K562 (cell line): ENCODE measurements around the gene GP1BB. TPM values are rescaled to one million over a fixed set of nuclear protein-coding genes. Genes with fewer than 3 reads are reported as not detected.

Experiments used
- ATF1 ChIP-seq, 2 experiments: fragments of 450-650 bp in 1 of 2; IDR thresholded peaks; 2 replicates each; pipeline ENCODE4 v1.6.1; 2016; ENCODE audit warnings: missing compliant biosample characterization in 1 of 2, missing genetic modification characterization in 1 of 2
- BRCA1 ChIP-seq, 2 experiments: fragments of 450-650 bp in 1 of 2; sonication (generic) in 1 of 2; formaldehyde crosslinking in 1 of 2; IDR thresholded peaks; 2 replicates each; pipeline versions ENCODE4 v1.5.0 to v1.6.1; 2017 to 2020; ENCODE audit warnings: mild to moderate bottlenecking in 1 of 2, missing genetic modification reagents in 1 of 2
- CEBPZ ChIP-seq: fragments of 150-350 bp; IDR thresholded peaks from 2 replicates; pipeline ENCODE4 v1.6.1; 2014; ENCODE audit warnings: low read depth, mild to moderate bottlenecking, low read length, borderline replicate concordance
- EP300 ChIP-seq: IDR thresholded peaks from 2 replicates; pipeline ENCODE4 v1.6.1; 2012; ENCODE audit warnings: low read length, improper control_type of control experiment
- GTF2E2 ChIP-seq: fragments of 200-800 bp; sonication (Bioruptor generic); IDR thresholded peaks from 2 replicates; pipeline ENCODE4 v1.6.1; 2016; ENCODE audit warnings: missing genetic modification characterization, missing compliant biosample characterization
- MAFK ChIP-seq: IDR thresholded peaks from 2 replicates; pipeline ENCODE4 v1.6.1; 2011; ENCODE audit warnings: low read length, improper control_type of control experiment
- NEUROD1 ChIP-seq: fragments of 150-350 bp; IDR thresholded peaks from 2 replicates; pipeline ENCODE4 v1.6.1; 2014; ENCODE audit warnings: borderline replicate concordance, low read length, low read depth; ENCODE audit not compliant: partially characterized antibody
- NFE2L1 ChIP-seq: fragments of 450-650 bp; IDR thresholded peaks from 2 replicates; pipeline ENCODE4 v1.6.1; 2016; ENCODE audit warnings: missing genetic modification characterization, low read depth, mild to moderate bottlenecking, missing compliant biosample characterization, moderate library complexity, borderline replicate concordance
- SIX5 ChIP-seq, 2 experiments: IDR thresholded peaks; 2 replicates each; pipeline ENCODE4 v1.6.1; 2011; ENCODE audit warnings: low read length in 2 of 2, borderline replicate concordance in 1 of 2, low read depth in 1 of 2, mild to moderate bottlenecking in 1 of 2, moderate library complexity in 1 of 2; ENCODE audit not compliant: insufficient read depth in 1 of 2
- SMAD1 ChIP-seq: fragments of 150-350 bp; IDR thresholded peaks from 2 replicates; pipeline ENCODE4 v1.6.1; 2014; ENCODE audit warnings: low read length, low read depth; ENCODE audit not compliant: partially characterized antibody
- SMARCA4 ChIP-seq: fragments of 450-650 bp; IDR thresholded peaks from 2 replicates; pipeline ENCODE4 v1.6.1; 2016
- SMARCE1 ChIP-seq: fragments of 450-650 bp; IDR thresholded peaks from 2 replicates; pipeline ENCODE4 v1.7.1; 2016; ENCODE audit warnings: mild to moderate bottlenecking
- SRSF7 ChIP-seq: fragments of 200-400 bp; formaldehyde crosslinking; optimal IDR thresholded peaks from 2 replicates; pipeline ENCODE3; 2017; ENCODE audit warnings: mild to moderate bottlenecking, low read depth, low read length
- TSHZ1 ChIP-seq: fragments of 250-450 bp; sonication (Bioruptor Pico); IDR thresholded peaks from 2 replicates; pipeline ENCODE4 v1.4.0; 2020; ENCODE audit warnings: mild to moderate bottlenecking, moderate library complexity
- UBTF ChIP-seq, 2 experiments: IDR thresholded peaks; 2 replicates each; pipeline ENCODE4 v1.6.1; 2012; ENCODE audit warnings: improper control_type of control experiment in 2 of 2, low read depth in 2 of 2, low read length in 2 of 2, borderline replicate concordance in 1 of 2
- ZNF449 ChIP-seq: fragments of 250-450 bp; sonication (Bioruptor Pico); IDR thresholded peaks from 2 replicates; pipeline ENCODE4 v1.8.0; 2022; ENCODE audit warnings: moderate library complexity, mild to moderate bottlenecking, inconsistent platforms
- polyA plus RNA-seq, 8 experiments: library from polyadenylated mRNA; depleted of rRNA in 4 of 8; stranded (reverse) in 5 of 8; unstranded in 3 of 8; fragments of >200 nt; fragmentation: Nextera tagmentation in 2 of 8; fragmentation: Illumina TruSeq in 1 of 8; extraction: Ambion mirVana in 2 of 8; extraction: Trizol in 1 of 8; gene quantifications; 2 replicates each; pipeline versions ENCODE4 v1.2.1 to v1.2.3, GENCODE V29; 2011 to 2014; ENCODE audit warnings: inconsistent platforms in 1 of 8, missing spikeins in 1 of 8
- total RNA-seq, 7 experiments: library from RNA; depleted of rRNA in 6 of 7; stranded (reverse); fragments of >200 nt in 6 of 7; fragmentation: Illumina TruSeq in 2 of 7; extraction: Trizol in 2 of 7; gene quantifications; 2 replicates each; pipeline versions ENCODE4 v1.2.1 to v1.2.3, GENCODE V29; 2011 to 2021; ENCODE audit warnings: low replicate concordance in 1 of 7

GP1BB gene
- total and polyA plus RNA-seq, 9 of the 15 experiments (the other 6 are each of a cell fraction or from before 2014, with no cell fraction given) = 0.69 to 162 (median 2.8) TPM

GRCh38 chr22:19679522-19680101, 43.7 kb upstream of the GP1BB start (continued):
- TF ChIP-seq GTF2E2 = no peak
- TF ChIP-seq ZNF449 (CRISPR knock-in tag) = no peak
- TF ChIP-seq ATF1 (CRISPR knock-in tag; IDR thresholded peaks at IDR 0.05) = no peak
- TF ChIP-seq ATF1 (tag; IDR thresholded peaks at IDR 0.05) = peak; percentile 64
- TF ChIP-seq SMAD1 = no peak
- TF ChIP-seq NFE2L1 (tag) = no peak
- no peak for TF ChIP-seq BRCA1 (IDR thresholded peaks at IDR 0.05)
- no peak for TF ChIP-seq BRCA1 (CRISPR knock-in tag; IDR thresholded peaks at IDR 0.05)
- no peak for TF ChIP-seq CEBPZ
- TF ChIP-seq SMARCA4 = peak; percentile 31; the same call in 1 of the 2 replicates
- TF ChIP-seq SMARCE1 = no peak
- TF ChIP-seq UBTF (IDR thresholded peaks at IDR 0.05; ENCODE audit: borderline replicate concordance in 1 of 2, low read depth in 2 of 2, low read length in 2 of 2) = 0 out of 4 replicates have a peak, but pooled peaks have one; percentile 63 to 68
- TF ChIP-seq SIX5 (IDR thresholded peaks at IDR 0.05; ENCODE audit: borderline replicate concordance in 1 of 2, insufficient read depth in 1 of 2, low read depth in 1 of 2, low read length in 2 of 2) = 0 out of 4 replicates have a peak, but pooled peaks of 1 of the 2 experiments have one; percentile 3
- TF ChIP-seq SRSF7 = no peak
- peak; percentile 51; the same call in 1 of the 2 replicates for TF ChIP-seq EP300
- TF ChIP-seq TSHZ1 (CRISPR knock-in tag) = 0 out of 2 replicates have a peak, but pooled peaks have one; percentile 25
- peak; percentile 51 for TF ChIP-seq NEUROD1
- peak; percentile 33; the same call in 1 of the 2 replicates for TF ChIP-seq MAFK
